ENCODE data around the gene PRRC2C. TPM values are rescaled to one million over a fixed set of nuclear protein-coding genes. Genes with fewer than 3 reads are reported as not detected.
"Not testable (repeated sequence)": the region's sequence is repeated elsewhere in the genome, so short reads cannot be mapped to it uniquely, and the experiment has no call there.

Gene PRRC2C
- total RNA-seq, 1 experiment from 2014 or later: 45.1 TPM

DNA sequence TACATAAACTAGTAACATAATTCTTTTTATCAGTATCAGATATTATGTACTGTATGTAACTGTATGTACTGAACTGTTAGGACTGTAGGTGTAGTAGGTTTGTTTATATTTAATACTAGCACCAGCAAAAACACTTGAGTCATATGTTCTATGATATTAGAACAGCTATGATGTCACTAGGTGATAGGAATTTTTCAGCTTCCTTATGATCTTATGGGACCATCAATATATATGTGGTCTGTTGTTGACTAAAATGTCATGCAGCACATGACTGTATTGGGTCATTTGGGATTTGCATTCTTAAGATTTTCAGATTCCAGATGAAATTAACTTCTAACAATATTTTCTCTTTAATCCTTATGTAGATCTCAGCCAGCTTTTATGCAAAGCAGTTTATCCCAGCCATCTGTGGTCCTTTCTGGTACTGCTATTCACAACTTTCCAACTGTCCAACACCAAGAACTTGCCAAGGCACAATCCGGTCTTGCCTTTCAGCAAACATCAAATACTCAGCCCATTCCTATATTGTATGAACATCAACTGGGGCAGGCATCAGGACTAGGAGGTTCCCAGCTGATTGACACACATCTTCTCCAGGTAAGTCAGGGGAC, 98.4 kb downstream of the PRRC2C start:
- DNase-seq (ENCODE audit: low spot score): no peak

DNA sequence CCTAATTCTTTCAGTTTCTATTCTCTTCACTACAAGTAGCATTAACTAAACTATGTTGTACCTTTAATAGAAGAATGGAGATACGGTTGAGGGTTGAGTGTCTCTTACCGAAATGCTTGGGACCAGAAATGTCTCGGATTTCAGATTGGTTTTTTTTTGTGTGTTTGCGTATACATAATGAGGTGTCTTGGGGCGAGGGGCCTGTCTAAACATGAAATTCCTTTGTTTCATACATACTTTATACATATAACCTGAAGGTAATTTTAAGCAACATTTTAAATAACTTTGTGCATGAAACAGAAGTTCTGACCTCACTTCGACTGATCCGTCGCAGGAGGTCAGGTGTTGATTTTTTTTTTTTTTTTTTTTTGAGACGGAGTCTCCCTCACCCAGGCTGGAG, 100.4 kb downstream of the PRRC2C start:
- DNase-seq (ENCODE audit: low spot score): no peak

DNA sequence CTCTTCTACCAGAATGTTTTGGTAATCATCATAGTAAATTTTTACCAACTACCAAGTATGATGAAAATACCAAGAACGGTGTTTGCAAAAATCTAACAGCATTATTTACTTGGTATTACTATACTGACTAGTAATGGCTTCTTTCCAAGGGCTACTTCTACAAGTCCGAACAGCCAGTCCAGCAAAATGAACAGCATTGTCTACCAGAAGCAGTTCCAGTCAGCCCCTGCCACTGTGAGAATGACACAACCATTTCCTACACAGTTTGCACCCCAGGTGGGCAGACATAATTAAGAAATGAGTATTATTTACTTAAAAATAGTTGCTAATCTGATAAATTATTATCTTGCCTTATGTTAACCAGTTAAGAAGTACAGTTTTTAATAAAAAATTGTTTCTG, 102.9 kb downstream of the PRRC2C start:
- no peak for DNase-seq (ENCODE audit: low spot score)

DNA sequence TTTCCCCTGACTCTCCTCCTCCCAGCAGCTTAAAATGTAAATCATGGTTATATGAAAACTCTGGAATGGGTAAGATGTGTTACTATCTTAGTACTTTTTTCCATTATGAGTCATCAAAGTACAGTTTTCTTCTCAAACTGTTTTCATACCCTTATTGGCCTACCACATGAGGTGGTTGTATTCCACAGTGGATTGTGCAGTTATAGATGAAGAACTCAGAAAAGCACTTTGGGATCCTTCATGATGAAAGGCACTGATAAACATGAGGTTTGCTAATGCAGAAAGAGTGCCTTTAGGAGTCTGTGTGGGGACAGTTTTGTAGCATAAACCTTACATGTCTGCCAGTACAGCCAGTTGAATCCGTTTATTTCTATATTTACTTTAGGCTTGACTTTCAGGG, 104.7 kb downstream of the PRRC2C start:
- DNase-seq (ENCODE audit: low spot score): no peak

GRCh38 chr1:171595324-171595723, 110.0 kb downstream of the PRRC2C start:
- DNase-seq (ENCODE audit: low spot score): no peak

DNA sequence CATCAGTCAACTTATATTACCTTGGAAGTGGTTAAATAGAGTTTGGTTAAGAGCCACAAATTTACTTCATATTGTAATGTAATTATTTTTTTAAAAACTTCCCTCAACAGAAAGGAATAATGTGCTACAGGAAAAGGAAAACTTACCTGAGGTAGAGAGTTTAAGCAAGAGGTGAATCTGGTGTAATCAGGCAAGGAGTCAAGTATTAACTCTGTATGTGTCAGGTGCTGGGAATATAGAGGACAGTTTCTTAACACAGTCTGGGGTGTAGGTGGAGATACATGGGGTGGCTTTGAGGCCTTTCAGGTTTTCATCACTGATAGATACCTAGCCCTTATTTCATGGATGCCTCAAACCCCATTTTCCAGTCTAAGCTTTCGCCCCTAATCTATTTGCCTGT, 110.8 kb downstream of the PRRC2C start:
- DNase-seq (ENCODE audit: low spot score): no peak

GRCh38 chr1:171596705-171597104, 111.4 kb downstream of the PRRC2C start:
- no peak for DNase-seq (ENCODE audit: low spot score)

GRCh38 chr1:171597203-171597602, 111.9 kb downstream of the PRRC2C start:
- DNase-seq (ENCODE audit: low spot score): no peak

DNA sequence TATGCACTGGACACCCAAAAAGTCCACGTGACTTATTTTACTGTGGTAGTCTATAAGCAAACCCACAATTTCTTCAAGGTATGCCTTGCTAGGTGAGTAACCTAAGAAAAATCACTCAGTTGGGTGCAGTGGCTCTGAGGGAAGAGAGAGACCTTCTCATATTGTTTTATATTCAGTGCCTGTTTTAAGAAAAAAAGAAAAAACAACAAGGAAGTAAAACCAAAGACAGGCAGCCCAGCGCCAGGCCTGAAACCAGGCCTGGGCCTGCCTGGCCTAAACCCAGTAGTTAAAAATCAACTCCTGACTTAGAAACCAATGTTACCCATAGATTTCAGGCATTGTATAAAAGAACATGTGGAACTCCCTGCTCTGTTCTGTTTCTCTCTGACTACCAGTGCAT, 115.0 kb downstream of the PRRC2C start:
- DNase-seq (ENCODE audit: low spot score): not testable (repeated sequence)

DNA sequence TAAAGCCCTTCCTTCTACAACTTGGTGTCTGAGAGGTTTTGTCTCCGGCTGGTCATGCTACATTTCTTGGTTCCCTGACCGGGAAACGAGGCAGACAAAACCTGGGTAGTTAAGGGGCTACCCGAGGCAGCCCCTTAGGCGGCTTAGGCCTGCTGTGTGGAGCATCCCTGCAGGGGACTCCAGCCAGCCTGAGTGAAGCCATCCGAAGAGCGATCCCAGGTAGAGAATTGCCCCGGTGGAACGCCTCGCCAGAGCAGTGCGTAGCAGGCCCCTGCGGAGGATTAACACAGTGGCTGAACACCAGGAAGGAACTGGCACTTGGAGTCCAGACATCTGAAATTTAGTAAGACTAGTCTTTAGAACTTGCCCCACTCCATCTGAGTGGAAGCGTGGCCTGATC, 115.5 kb downstream of the PRRC2C start:
- DNase-seq (ENCODE audit: low spot score): no peak

DNA sequence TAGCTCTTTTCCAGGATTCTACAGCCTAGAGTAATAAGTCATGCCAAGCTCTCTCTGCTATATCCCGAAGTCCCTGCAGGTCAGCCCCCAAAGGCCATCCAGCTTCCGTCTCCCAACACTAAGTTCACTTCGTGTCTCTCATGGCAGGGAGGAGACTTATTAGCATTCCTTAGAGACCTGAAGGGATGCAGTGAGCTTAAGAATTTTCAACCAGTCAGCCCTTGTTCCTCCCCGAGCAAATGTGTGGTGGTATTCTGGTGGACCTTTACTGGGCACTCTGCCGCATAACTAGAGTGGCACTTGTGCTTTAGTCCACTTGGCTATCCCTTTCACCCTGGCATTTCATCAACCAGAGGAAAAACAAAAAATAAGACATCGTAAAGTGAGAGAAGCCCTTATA, 117.7 kb downstream of the PRRC2C start:
- DNase-seq (ENCODE audit: low spot score): not testable (repeated sequence)

DNA sequence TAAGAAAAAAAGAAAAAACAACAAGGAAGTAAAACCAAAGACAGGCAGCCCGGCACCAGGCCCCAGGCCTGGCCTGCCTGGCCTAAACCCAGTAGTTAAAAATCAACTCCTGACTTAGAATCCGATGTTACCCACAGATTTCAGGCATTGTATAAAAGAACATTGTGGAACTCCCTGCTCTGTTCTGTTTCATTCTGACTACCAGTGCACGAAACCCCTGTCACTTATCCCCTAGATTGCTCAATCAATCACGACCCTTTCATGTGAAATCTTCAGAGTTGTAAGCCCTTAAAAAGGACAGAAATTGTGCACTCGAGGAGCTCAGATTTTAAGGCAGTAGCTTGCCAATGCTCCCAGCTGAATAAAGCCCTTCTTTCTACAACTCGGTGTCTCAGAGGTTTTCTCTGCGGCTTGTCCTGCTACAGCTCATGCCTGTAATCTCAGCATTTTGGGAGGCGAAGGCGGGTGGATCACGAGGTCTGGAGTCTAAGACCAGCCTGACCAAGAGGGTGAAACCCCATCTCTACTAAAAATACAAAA, 121.1 kb downstream of the PRRC2C start:
- no peak for DNase-seq (ENCODE audit: low spot score)

DNA sequence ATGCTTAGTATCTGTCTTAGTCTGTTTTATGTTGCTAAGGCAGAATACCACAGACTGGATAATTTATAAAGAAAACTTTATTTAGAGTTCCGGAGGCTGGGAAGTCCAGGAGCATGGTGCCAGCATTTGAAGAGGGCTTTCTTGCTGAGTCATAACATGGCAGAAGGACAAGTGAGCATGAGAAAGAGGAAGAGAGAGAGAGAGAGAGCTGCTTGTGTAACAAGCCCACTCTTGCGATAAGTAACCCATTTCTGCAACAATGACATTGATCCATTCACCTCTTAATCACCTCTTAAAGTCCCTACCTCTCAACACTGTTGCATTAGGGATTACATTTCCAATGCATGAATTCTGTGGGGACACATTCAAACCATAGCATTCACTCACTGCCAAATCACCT, 125.1 kb downstream of the PRRC2C start:
- no peak for DNase-seq (ENCODE audit: low spot score)

DNA sequence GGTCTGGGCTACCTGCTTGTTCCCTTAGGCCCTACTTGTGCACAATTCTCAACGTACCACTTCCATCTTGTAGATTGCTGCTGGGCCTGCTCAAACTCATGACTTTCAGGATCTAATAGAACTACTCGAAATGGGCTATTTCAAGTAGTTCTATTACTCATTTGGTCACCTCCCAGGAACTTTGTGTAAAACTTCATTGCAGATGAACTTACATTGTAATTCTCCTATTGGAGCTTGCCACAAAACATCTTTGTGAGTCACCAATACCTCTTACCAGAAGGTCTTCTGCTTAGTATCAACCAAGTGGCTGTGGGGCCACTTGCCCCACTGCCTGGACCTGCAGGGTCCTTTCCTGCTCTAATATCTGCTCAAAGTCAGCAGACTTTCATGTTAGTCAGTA, 126.0 kb downstream of the PRRC2C start:
- DNase-seq (ENCODE audit: low spot score): no peak

DNA sequence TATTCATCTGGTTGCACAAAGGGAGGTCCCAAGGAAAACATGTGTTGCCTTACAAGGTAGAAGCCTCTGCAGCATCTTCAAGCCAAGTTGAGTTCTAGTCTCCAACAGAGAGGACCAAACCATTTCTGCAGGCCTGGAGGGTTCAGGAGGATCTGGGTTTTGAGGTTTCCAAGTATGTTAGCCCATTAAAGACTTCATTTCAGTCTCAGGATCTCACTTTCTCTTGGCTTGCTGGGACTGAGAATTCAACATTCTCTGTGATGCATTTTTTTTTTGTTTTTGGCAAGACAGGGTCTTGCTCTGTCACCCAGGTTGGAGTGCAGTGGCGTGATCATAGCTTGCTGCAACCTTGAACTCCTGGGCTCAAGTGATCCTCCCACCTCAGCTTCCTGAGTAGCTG, 128.0 kb downstream of the PRRC2C start:
- DNase-seq (ENCODE audit: low spot score): no peak

DNA sequence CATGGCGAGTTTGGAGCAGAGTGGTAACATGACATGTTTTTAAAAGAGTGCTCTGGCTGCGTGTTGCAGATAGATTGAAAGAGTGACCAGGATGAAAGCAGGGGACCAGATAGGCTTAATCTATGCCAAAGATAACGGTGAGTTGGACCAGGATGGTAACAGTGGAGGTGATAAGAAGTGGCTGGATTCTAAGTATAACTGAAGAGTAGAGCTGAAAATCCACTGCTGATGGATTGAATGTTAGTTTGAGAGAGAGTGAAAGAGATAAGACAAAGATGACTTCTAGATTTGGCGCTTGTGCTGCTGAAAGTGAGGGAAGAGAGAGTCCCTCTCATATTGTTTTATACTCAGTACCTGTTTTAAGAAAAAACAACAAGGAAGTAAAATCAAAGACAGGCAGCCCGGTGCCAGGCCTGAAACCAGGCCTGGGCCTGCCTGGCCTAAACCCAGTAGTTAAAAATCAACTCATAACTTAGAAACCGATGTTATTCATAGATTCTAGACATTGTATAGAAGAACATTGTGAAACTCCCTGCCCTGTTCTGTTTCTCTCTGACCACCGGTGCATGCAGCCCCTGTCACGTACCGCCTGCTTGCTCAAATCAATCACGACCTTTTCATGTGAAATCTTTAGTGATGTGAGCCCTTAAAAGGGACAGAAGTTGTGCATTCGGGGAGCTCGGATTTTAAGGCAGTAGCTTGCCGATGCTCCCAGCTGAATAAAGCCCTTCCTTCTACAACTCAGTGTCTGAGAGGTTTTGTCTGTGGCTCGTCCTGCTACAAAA, 130.0 kb downstream of the PRRC2C start:
- not testable (repeated sequence) for DNase-seq (ENCODE audit: low spot score)

GRCh38 chr1:171616586-171616985, 131.3 kb downstream of the PRRC2C start:
- no peak for DNase-seq (ENCODE audit: low spot score)

DNA sequence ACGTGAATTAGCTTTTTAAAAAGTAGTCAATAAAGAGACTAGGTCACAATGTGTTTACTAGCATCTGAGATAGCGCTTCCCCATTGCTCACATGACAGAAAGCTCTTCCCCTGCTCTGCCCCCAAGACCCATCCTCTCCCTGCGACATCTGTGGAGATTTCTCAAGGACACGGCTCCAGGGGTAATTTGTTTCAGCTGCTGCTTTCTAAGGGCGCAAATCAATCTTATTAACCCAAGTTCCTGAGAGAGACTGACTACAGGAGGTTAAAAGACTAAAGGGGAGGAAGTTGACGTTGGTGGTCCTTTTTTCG, 136.8 kb downstream of the PRRC2C start, which contains the start of gene MYOCOS:
Gene MYOCOS, plus strand, starts transcription at position 92 of the 311 bp plus-strand sequence. CDS start 1,641 bp downstream, outside the sequence.
- DNase-seq (ENCODE audit: low spot score): no peak

GRCh38 chr1:171623651-171624331, 138.5 kb downstream of the PRRC2C start:
- no peak for DNase-seq (ENCODE audit: low spot score)

DNA sequence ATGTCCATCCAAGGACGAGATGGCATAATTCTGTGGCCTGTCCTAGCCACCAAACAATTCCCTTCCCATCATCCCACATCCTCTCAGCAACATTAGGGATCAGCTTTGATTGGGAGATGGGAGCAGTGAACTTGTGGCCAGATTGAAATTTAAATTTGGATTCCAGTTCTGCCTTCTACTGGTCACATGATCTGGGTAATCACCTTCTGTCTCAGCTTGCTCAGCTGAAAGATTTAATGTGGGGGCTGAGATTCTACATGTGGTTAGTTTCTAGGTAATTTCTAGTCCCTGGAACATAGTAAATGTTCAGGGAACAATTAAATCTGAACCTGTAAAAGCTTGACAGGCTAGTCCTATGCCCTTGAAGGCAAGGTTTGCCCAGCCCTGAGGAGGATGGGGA, 139.9 kb downstream of the PRRC2C start:
- no peak for DNase-seq (ENCODE audit: low spot score)

- no peak for DNase-seq (ENCODE audit: low spot score)
These were observed 141.7 kb downstream of the PRRC2C start for GRCh38 chr1:171627020-171627419.

DNA sequence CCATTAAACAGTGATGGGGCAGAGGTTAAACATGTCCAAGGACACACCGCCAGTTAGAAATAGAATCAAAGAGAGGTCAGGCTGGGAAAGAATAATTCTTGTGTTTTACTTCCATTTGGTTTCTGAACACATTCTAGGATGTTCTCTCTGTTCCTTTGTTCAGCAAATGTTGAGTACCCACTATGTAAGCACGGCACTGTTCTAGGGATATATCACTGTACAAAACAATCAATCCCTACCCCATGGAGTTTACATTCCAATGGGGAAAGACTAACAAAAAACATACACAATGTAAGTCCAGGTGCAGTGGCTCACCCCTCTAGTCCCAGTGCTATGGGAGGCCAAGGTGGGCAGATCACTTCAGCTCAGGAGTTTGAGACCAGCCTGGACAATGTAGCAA, 142.9 kb downstream of the PRRC2C start:
- no peak for DNase-seq (ENCODE audit: low spot score)

GRCh38 chr1:171635661-171636060, 150.3 kb downstream of the PRRC2C start:
- DNase-seq (ENCODE audit: low spot score): no peak
